Activated T-helper 1 cell treated with anti-CD3 and anti-CD28 coated beads, Interleukin-12 subunit alpha, Interleukin-12 subunit beta, Interleukin-2, Interleukin-4 antibody, amounts not matched to agents 30 ng/mL and 10 ng/mL and 1 ng/mL, durations not matched to agents 14 hours and 24 hours and 36 hours (primary cell): Measurements from ENCODE around the gene CRAT. TPM values are rescaled to one million over a fixed set of nuclear protein-coding genes. Genes with fewer than 3 reads are reported as not detected.

Experiments used
- DNase-seq: peaks from one replicate; pipeline ENCODE4 v3.0.0; 2021; ENCODE audit warnings: low spot score
- H3K27ac Mint-ChIP-seq: one replicate; pipeline ENCODE4 v1.8.0; 2021; ENCODE audit warnings: mild to moderate bottlenecking, mixed read lengths
- H3K27me3 Mint-ChIP-seq: one replicate; pipeline ENCODE4 v1.8.0; 2022; ENCODE audit warnings: mild to moderate bottlenecking, moderate library complexity, mixed read lengths; ENCODE audit not compliant: insufficient read depth
- H3K36me3 Mint-ChIP-seq: one replicate; pipeline ENCODE4 v1.8.0; 2021; ENCODE audit warnings: low read depth, mixed read lengths
- H3K4me1 Mint-ChIP-seq: one replicate; pipeline ENCODE4 v1.8.0; 2021; ENCODE audit warnings: low read depth, mixed read lengths
- H3K4me3 Mint-ChIP-seq: one replicate; pipeline ENCODE4 v1.8.0; 2021; ENCODE audit warnings: mild to moderate bottlenecking, moderate library complexity, mixed read lengths
- H3K9me3 Mint-ChIP-seq: one replicate; pipeline ENCODE4 v1.8.0; 2021; ENCODE audit warnings: mixed read lengths
- intact Hi-C: fragments of 100-400 bp; cut with micrococcal nuclease; formaldehyde crosslinking; loops from one replicate; pipeline ENCODE4 v1.15.1; 2024
- total RNA-seq: library from RNA; stranded (reverse); gene quantifications from 2 replicates; pipeline ENCODE4 v1.2.3, GENCODE V29; 2022

Gene CRAT
- total RNA-seq, 1 donor from 2014 or later = 9.9 TPM

DNA sequence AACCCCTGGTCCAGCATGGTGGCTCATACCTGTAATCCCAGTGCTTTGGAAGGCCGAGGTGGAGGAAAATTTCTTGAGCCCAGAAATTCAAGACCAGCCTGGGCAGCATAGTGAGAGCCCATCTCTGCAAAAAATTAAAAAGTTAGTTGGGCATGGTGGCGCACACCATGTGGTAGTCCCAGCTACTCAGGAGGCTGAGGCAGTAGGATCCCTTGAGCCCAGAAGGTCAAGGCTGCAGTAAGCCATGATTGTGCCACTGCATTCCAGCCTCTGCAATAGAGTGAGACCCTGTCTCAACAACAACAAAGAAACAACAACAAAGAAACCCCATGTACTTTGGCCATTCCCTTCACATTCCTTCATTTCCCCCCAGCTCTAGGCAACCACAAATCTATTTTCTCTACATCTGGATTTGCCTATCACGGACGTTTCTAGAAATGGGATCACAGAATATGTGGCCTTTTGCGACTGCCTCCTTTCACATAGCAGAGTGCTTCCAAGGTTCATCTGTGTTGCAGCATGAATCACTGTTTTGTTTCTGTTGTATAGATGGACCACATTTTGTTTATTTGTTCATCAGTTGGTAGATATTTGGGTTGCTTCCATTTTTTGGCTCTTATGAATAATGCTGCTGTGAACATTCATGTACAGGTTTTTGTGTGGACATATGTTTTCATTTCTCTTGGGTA, 56.3 kb downstream of the CRAT start:
- H3K4me3 Mint-ChIP-seq = no peak overlapping the region
- H3K27me3 Mint-ChIP-seq = no peaks in the 10 kb centered on the region
- H3K27ac Mint-ChIP-seq = no peak overlapping the region
- peaks cover 4% of the 10 kb centered on the region for H3K36me3 Mint-ChIP-seq
- no peaks in the 10 kb centered on the region for H3K9me3 Mint-ChIP-seq
- intact Hi-C loops = no loop called here
- no peaks in the 10 kb centered on the region for H3K4me1 Mint-ChIP-seq
- DNase-seq = no peak

DNA sequence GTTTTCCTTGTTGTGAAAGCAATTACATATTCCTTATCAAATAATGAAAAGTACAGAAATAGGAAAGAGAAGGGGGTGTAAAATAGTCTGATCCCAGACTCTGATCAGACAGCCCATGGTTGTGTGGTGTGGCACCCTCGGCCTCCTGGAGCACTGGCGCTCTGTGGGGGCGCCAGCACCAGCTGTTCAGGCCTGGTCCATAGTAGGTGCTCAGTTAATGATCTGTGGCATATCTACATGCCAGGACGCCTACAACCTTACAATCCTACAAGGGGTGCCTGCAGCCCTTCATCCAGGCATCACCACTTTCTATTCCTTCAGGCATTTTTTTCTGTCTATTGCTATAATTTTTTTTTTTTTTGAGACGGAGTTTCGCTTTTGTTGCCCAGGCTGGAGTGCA, 57.6 kb downstream of the CRAT start:
- no peaks in the 10 kb centered on the region for H3K4me1 Mint-ChIP-seq
- no peak overlapping the region for H3K27ac Mint-ChIP-seq
- peaks cover 8% of the 10 kb centered on the region for H3K36me3 Mint-ChIP-seq
- no peaks in the 10 kb centered on the region for H3K9me3 Mint-ChIP-seq
- H3K27me3 Mint-ChIP-seq = no peaks in the 10 kb centered on the region
- no peak for DNase-seq
- intact Hi-C loops = no loop called here
- H3K4me3 Mint-ChIP-seq = no peak overlapping the region

DNA sequence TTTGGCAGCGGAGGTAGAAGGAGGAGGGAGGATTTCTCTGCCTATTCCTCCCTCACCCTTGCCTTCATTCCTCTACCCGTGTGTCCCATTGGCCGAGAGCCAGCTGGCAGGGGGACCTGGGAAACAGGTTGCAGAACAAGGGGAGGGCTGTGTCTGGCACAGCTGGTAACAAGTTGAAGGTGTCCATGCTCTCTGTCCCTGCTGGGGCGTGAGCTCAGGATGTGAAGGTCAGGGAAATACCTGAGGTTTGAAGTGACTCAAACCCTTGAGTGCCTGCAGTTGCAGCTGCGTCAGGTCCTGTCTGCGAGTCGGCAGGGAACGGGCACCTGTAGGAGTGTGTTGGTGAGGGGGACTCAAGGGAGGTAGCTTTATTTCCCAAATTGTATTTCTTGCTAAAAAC, 58.0 kb downstream of the CRAT start:
- H3K4me3 Mint-ChIP-seq = no peak overlapping the region
- H3K9me3 Mint-ChIP-seq = no peaks in the 10 kb centered on the region
- H3K27me3 Mint-ChIP-seq = no peaks in the 10 kb centered on the region
- no peak for DNase-seq
- no peaks in the 10 kb centered on the region for H3K4me1 Mint-ChIP-seq
- H3K36me3 Mint-ChIP-seq = peaks cover 9% of the 10 kb centered on the region
- no peak overlapping the region for H3K27ac Mint-ChIP-seq
- intact Hi-C loops = no loop called here

Other genes starting within 250 kb of the CRAT start
- gene KYAT1, start 228.8 kb downstream of the CRAT start, total RNA-seq = 10.6 and 12.2 TPM in 2 replicates
- 30.1 and 32.9 TPM in 2 replicates for gene LRRC8A, start 228.7 kb downstream of the CRAT start, total RNA-seq
- 0.34 and 1.0 TPM in 2 replicates for gene PHYHD1, start 189.8 kb downstream of the CRAT start, total RNA-seq
- 17.7 and 18.1 TPM in 2 replicates for gene DOLK, start 163.2 kb downstream of the CRAT start, total RNA-seq
- 154 and 158 TPM in 2 replicates for gene NUP188, start 163.1 kb downstream of the CRAT start, total RNA-seq
- gene SH3GLB2, start 82.5 kb downstream of the CRAT start, total RNA-seq = 71.1 and 74.8 TPM in 2 replicates
- gene MIGA2, start 74.2 kb downstream of the CRAT start, total RNA-seq = 43.4 and 43.8 TPM in 2 replicates
- 28.4 and 30.2 TPM in 2 replicates for gene DOLPP1, start 29.7 kb downstream of the CRAT start, total RNA-seq
- 105 and 114 TPM in 2 replicates for gene PTPA, start 622 bp upstream of the CRAT start, total RNA-seq
- gene IER5L, start 67.5 kb upstream of the CRAT start, total RNA-seq = 14.4 TPM in 2 replicates